ENCODE measurements around the gene CFTR.

CFTR gene

DNA sequence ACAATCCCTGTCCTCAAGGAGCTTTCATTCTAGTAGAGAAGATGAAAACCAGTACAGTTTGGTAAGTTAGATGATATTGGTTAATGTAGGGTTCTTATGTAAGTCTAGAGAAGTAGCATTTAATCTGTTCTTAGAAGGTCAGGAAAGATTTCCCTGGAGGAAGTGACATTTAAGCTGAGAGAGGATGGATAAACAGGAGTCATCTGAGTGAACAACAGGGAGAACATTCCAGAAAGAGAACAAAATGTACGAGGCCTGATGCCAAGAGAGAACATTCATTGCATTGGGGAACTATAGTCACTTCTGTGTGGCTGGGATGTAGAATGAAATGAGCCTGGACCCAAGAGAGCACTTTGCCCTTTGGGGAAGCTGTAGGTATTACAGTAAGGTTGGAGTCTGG is 88.0 kb downstream of the CFTR start:
- TF ChIP-seq, protein P1, sequence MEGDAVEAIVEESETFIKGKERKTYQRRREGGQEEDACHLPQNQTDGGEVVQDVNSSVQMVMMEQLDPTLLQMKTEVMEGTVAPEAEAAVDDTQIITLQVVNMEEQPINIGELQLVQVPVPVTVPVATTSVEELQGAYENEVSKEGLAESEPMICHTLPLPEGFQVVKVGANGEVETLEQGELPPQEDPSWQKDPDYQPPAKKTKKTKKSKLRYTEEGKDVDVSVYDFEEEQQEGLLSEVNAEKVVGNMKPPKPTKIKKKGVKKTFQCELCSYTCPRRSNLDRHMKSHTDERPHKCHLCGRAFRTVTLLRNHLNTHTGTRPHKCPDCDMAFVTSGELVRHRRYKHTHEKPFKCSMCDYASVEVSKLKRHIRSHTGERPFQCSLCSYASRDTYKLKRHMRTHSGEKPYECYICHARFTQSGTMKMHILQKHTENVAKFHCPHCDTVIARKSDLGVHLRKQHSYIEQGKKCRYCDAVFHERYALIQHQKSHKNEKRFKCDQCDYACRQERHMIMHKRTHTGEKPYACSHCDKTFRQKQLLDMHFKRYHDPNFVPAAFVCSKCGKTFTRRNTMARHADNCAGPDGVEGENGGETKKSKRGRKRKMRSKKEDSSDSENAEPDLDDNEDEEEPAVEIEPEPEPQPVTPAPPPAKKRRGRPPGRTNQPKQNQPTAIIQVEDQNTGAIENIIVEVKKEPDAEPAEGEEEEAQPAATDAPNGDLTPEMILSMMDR (IDR thresholded peaks at IDR 0.05): no peak

DNA sequence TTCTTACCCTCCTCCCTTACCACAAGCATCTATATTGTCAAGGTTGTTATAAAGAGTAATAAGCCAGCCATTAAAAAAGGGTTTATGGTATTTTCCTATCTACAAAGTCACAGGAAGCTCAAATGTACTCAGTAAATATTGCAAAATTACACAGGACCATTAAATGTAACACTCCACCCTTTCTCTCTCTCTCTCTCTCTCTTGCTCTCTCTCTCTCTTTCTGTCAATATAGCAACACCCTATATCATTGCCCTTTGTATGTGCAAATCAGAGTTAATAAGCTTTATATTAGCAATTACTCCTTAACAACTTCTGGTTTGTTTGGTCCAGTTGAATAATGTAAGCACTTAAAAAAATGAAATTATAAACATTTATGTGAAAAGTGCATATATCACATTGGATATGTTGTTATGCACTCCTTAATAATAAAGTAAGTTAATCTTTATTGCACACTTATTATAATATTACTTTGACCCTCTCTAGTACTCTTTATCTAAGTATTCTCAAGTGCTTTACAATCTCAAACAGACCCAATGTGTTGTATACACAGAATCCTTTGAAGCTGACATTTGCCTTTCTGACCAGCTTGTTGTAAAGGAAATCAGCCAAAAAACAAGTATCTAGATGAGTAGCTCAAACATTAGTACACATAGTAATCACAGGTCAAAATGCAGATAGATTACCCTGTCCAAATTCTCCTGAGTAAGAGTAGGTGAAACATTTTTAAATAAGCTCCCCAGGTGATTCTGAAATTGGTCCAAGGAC is 93.2 kb downstream of the CFTR start:
- TF ChIP-seq, protein P1 (IDR thresholded peaks at IDR 0.05): no peak

DNA sequence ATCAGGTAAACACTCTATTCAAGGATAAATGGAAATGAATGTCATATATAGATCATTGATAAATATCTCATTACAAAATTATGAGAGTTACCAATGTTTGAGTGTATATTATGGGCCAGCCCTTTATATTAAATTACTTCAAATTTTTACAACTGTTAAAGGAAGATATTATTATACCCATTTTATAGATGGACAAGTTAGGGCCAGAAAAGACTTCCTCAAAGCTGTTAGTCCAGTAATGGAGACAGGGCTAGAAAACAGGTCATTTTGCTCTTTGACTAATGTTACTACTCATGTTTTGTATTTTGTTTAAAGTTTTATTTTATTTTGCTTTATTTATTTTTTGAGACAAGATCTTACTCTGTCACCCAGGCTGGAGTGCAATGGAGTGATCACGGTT is 101.6 kb downstream of the CFTR start:
- TF ChIP-seq, protein P1 (IDR thresholded peaks at IDR 0.05): no peak

DNA sequence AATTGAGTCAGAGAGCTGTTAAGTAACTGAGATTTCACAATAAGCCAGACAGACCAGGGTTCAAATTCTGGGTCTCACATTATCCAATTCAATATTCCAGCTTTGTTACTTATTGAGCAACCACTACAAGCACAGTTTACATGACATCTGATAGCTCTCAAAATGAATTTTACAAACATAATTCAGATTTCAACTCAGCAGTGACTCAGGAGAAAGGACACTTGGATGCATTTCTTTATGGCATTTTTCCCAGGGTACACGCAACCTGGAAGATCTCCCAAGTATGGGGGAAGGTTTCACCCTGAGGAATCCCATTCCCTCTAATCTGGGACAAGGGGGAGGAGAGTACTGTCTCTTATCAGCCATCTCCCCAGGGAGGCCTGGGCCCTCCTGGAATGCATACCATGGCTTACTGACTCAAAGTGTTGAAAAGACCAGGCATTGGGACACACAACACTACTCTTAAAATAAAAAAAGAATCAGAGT is 102.4 kb downstream of the CFTR start:
- TF ChIP-seq, protein P1 (IDR thresholded peaks at IDR 0.05): no peak

DNA sequence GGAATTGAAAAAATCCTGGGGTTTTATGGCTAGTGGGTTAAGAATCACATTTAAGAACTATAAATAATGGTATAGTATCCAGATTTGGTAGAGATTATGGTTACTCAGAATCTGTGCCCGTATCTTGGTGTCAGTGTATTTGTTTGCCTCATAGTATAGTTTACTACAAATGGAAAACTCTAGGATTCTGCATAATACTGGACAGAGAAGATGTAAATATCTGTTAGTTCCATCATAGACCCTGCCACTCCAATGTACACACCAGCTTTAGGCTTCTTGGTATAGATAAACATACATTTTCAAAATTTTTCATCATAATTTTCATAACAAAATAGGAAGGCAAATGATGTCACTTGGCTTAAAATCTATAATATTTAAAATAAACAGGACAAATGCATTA is 108.1 kb downstream of the CFTR start:
- TF ChIP-seq, protein P1 (IDR thresholded peaks at IDR 0.05): no peak

DNA sequence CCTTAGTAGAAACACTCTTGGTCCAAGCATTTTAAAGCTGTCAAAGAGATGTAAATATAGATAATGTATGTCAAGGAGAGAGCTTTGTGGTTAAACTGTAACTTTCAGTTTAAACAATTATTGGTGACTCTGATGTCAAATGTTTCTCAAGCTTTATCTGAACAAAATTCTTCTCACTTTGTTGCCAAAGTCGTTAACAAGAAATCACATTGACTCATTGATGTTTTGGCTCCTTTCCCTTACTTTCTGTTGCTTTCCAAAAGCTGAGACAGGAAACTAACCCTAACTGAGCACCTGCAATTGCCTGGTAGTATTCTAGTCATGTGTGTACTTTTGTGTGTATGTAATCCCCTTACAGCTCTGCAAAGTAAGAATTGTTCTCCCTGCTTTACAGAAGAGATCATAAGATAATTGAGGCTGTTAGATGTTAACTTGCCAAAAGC is 108.5 kb downstream of the CFTR start:
- TF ChIP-seq, protein P1 (IDR thresholded peaks at IDR 0.05): no peak

DNA sequence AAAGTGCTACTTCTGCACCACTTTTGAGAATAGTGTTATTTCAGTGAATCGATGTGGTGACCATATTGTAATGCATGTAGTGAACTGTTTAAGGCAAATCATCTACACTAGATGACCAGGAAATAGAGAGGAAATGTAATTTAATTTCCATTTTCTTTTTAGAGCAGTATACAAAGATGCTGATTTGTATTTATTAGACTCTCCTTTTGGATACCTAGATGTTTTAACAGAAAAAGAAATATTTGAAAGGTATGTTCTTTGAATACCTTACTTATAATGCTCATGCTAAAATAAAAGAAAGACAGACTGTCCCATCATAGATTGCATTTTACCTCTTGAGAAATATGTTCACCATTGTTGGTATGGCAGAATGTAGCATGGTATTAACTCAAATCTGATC is 110.4 kb downstream of the CFTR start:
- TF ChIP-seq, protein P1 (IDR thresholded peaks at IDR 0.05): no peak
